Tibial nerve (tissue), 4 donors: ENCODE results near the gene TBC1D22A.

Source experiments
- CTCF ChIP-seq, 5 experiments: fragments of 200-600 bp in 3 of 5; fragments of 450-650 bp in 2 of 5; sonication (generic) in 3 of 5; IDR thresholded peaks; one replicate each; pipeline ENCODE4 v1.5.1; 2016 to 2019; ENCODE audit warnings: antibody characterized with exemption in 5 of 5, mild to moderate bottlenecking in 3 of 5, moderate library complexity in 2 of 5
- EP300 ChIP-seq, 2 donors: sonication (generic); formaldehyde crosslinking; IDR thresholded peaks; one replicate each; pipeline ENCODE4 v1.6.1; 2017; ENCODE audit warnings: antibody characterized with exemption in 2 of 2, mild to moderate bottlenecking in 1 of 2
- POLR2A ChIP-seq, 2 donors: fragments of 450-650 bp; IDR thresholded peaks; one replicate each; pipeline ENCODE4 v1.6.1; 2017; ENCODE audit warnings: antibody characterized with exemption in 2 of 2, mild to moderate bottlenecking in 2 of 2, moderate library complexity in 2 of 2

- no peak for TF ChIP-seq CTCF (IDR thresholded peaks at IDR 0.05)
- TF ChIP-seq POLR2A (IDR thresholded peaks at IDR 0.05), result no peak
- no peak for TF ChIP-seq EP300 (IDR thresholded peaks at IDR 0.05)
Measured at GRCh38 chr22:47123006-47123826, 360.8 kb downstream of the TBC1D22A start.
